Measurements from ENCODE around the gene FLVCR2. TPM values are rescaled to one million over a fixed set of nuclear protein-coding genes. Genes with fewer than 3 reads are reported as not detected.
A peak's percentile ranks its signal among the peaks of the same experiment; 100 is the strongest.

Gene FLVCR2
- polyA plus RNA-seq, 2 donors = 1.2 to 2.2 TPM

DNA sequence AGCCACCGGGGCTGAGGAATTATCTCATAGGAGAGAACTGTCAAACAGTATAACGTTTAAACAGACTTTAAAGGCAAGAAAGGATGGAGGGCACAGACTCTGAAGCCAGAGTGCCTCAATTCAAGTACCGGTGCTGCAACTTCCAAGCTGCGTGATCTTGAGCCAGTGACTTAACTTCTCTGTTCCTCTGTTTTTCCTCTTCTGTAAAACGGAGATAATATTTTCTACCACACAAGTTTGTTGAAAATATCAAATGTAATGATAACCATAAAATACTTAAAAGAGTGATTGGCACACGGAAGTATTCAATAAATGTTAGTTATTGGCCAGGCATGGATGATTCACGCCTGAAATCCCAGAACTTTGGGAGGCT is 38.0 kb upstream of the FLVCR2 start:
- no peaks in the 10 kb centered on the region for H3K9me3 ChIP-seq (ENCODE audit: control insufficient read depth in 2 of 2, insufficient read depth in 1 of 2, low read depth in 1 of 2, low read length in 1 of 2)
- H3K27ac ChIP-seq (ENCODE audit: low read depth in 2 of 2, low read length in 1 of 2) = no peak overlapping the region
- WGBS, 2 donors = 66 to 73% methylated on average over 7 of the region's 7 CpGs
- no peak overlapping the region for H3K4me3 ChIP-seq (ENCODE audit: low read depth in 1 of 2, low read length in 2 of 2)
- peaks cover 0 to 11% of the 10 kb centered on the region in 2 donors for H3K4me1 ChIP-seq (ENCODE audit: control insufficient read depth in 2 of 2, insufficient read depth in 2 of 2, low read length in 1 of 2)
- H3K27me3 ChIP-seq (ENCODE audit: control insufficient read depth in 1 of 2, insufficient read depth in 2 of 2, low read length in 2 of 2) = no peaks in the 10 kb centered on the region
- no peaks in the 10 kb centered on the region for H3K36me3 ChIP-seq (ENCODE audit: control insufficient read depth in 2 of 2, insufficient read depth in 2 of 2, low read length in 1 of 2)

GRCh38 chr14:75542588-75543091 is 35.8 kb upstream of the FLVCR2 start:
- WGBS, 2 donors = 21 to 33% methylated on average over 10 of the region's 10 CpGs
- no peaks in the 10 kb centered on the region for H3K36me3 ChIP-seq (ENCODE audit: control insufficient read depth in 2 of 2, insufficient read depth in 2 of 2, low read length in 1 of 2)
- no peak overlapping the region for H3K4me3 ChIP-seq (ENCODE audit: low read depth in 1 of 2, low read length in 2 of 2)
- peaks cover 0 to 11% of the 10 kb centered on the region in 2 donors for H3K4me1 ChIP-seq (ENCODE audit: control insufficient read depth in 2 of 2, insufficient read depth in 2 of 2, low read length in 1 of 2)
- H3K27ac ChIP-seq (ENCODE audit: low read depth in 2 of 2, low read length in 1 of 2) = peak overlapping the region; percentile 61 to 65
- no peaks in the 10 kb centered on the region for H3K9me3 ChIP-seq (ENCODE audit: control insufficient read depth in 2 of 2, insufficient read depth in 1 of 2, low read depth in 1 of 2, low read length in 1 of 2)
- H3K27me3 ChIP-seq (ENCODE audit: control insufficient read depth in 1 of 2, insufficient read depth in 2 of 2, low read length in 2 of 2) = no peaks in the 10 kb centered on the region

- Histone ChIP-seq H3K36me3 (ENCODE audit: control insufficient read depth in 2 of 2, insufficient read depth in 2 of 2, low read length in 1 of 2) (no peaks in the 10 kb centered on the region), H3K4me1 (ENCODE audit: control insufficient read depth in 2 of 2, insufficient read depth in 2 of 2, low read length in 1 of 2) (peaks cover 0 to 11% of the 10 kb centered on the region in 2 donors), H3K27me3 (ENCODE audit: control insufficient read depth in 1 of 2, insufficient read depth in 2 of 2, low read length in 2 of 2) (no peaks in the 10 kb centered on the region), H3K4me3 (ENCODE audit: low read depth in 1 of 2, low read length in 2 of 2) (no peak overlapping the region), H3K27ac (ENCODE audit: low read depth in 2 of 2, low read length in 1 of 2) (peak overlapping the region; percentile 61 to 65), H3K9me3 (ENCODE audit: control insufficient read depth in 2 of 2, insufficient read depth in 1 of 2, low read depth in 1 of 2, low read length in 1 of 2) (no peaks in the 10 kb centered on the region)
- 51 to 54% methylated on average over 4 of the region's 4 CpGs for WGBS, 2 donors
These were observed 35.2 kb upstream of the FLVCR2 start for GRCh38 chr14:75543253-75543652.

- Histone ChIP-seq H3K4me1 (ENCODE audit: control insufficient read depth in 2 of 2, insufficient read depth in 2 of 2, low read length in 1 of 2) (peaks cover 2 to 11% of the 10 kb centered on the region in 2 donors), H3K4me3 (ENCODE audit: low read depth in 1 of 2, low read length in 2 of 2) (no peak overlapping the region), H3K9me3 (ENCODE audit: control insufficient read depth in 2 of 2, insufficient read depth in 1 of 2, low read depth in 1 of 2, low read length in 1 of 2) (no peaks in the 10 kb centered on the region), H3K36me3 (ENCODE audit: control insufficient read depth in 2 of 2, insufficient read depth in 2 of 2, low read length in 1 of 2) (no peaks in the 10 kb centered on the region), H3K27me3 (ENCODE audit: control insufficient read depth in 1 of 2, insufficient read depth in 2 of 2, low read length in 2 of 2) (no peaks in the 10 kb centered on the region), H3K27ac (ENCODE audit: low read depth in 2 of 2, low read length in 1 of 2) (no peak overlapping the region)
- 85 to 88% methylated on average over 2 of the region's 2 CpGs for WGBS, 2 donors
These were observed 34.6 kb upstream of the FLVCR2 start for GRCh38 chr14:75543786-75544185.

GRCh38 chr14:75545907-75546306 is 32.5 kb upstream of the FLVCR2 start:
- H3K4me3 ChIP-seq (ENCODE audit: low read depth in 1 of 2, low read length in 2 of 2) = no peak overlapping the region
- WGBS, 2 donors = 80 to 82% methylated on average over 13 of the region's 13 CpGs
- no peaks in the 10 kb centered on the region for H3K27me3 ChIP-seq (ENCODE audit: control insufficient read depth in 1 of 2, insufficient read depth in 2 of 2, low read length in 2 of 2)

DNA sequence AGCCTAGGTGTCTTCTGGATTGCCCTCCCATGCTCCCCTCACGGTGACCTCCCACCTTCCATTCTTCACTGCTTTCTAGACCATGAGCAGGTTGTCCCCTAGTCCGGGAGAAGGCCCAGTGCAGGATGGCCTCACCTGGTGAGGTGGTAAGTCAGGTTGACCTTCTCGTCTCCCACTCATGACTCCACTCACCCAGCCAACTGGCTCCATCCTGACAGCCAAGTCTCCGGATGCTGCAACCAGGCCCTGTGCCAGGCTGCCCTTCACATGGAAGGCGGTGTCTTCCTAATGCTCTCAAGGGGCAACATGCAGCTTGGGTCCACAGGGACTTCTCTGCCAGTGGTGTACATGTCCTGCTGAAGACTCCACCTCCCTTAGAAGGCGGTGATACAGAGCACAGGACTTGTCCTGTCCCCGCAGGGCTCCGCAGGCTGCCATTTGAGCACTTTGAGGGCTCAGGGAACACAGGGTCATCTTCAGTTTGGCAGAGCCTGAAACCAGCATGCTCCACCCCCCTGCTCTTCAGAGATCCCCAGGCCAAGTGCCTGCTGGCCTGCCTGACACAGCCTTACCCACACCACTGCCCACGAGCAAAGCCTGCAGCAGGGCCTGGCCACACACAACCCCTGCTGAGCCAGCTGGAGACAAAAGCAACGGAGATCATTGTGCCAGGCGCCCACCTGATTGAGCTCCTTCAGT is 30.7 kb upstream of the FLVCR2 start:
- H3K4me3 ChIP-seq (ENCODE audit: low read depth in 1 of 2, low read length in 2 of 2) = no peak overlapping the region
- no peaks in the 10 kb centered on the region for H3K9me3 ChIP-seq (ENCODE audit: control insufficient read depth in 2 of 2, insufficient read depth in 1 of 2, low read depth in 1 of 2, low read length in 1 of 2)
- 88 to 92% methylated on average over 11 of the region's 11 CpGs for WGBS, 2 donors
- peaks cover 2 to 5% of the 10 kb centered on the region in 2 donors for H3K4me1 ChIP-seq (ENCODE audit: control insufficient read depth in 2 of 2, insufficient read depth in 2 of 2, low read length in 1 of 2)
- H3K36me3 ChIP-seq (ENCODE audit: control insufficient read depth in 2 of 2, insufficient read depth in 2 of 2, low read length in 1 of 2) = no peaks in the 10 kb centered on the region
- H3K27me3 ChIP-seq (ENCODE audit: control insufficient read depth in 1 of 2, insufficient read depth in 2 of 2, low read length in 2 of 2) = no peaks in the 10 kb centered on the region
- no peak overlapping the region for H3K27ac ChIP-seq (ENCODE audit: low read depth in 2 of 2, low read length in 1 of 2)

More at GRCh38 chr14:75545907-75546306, 32.5 kb upstream of the FLVCR2 start:
- Histone ChIP-seq H3K9me3 (ENCODE audit: control insufficient read depth in 2 of 2, insufficient read depth in 1 of 2, low read depth in 1 of 2, low read length in 1 of 2) (no peaks in the 10 kb centered on the region), H3K4me1 (ENCODE audit: control insufficient read depth in 2 of 2, insufficient read depth in 2 of 2, low read length in 1 of 2) (peaks cover 2 to 11% of the 10 kb centered on the region in 2 donors), H3K27ac (ENCODE audit: low read depth in 2 of 2, low read length in 1 of 2) (no peak overlapping the region), H3K36me3 (ENCODE audit: control insufficient read depth in 2 of 2, insufficient read depth in 2 of 2, low read length in 1 of 2) (no peaks in the 10 kb centered on the region)

- Histone ChIP-seq H3K4me1 (ENCODE audit: control insufficient read depth in 2 of 2, insufficient read depth in 2 of 2, low read length in 1 of 2) (peaks cover 0 to 2% of the 10 kb centered on the region in 2 donors), H3K4me3 (ENCODE audit: low read depth in 1 of 2, low read length in 2 of 2) (no peak overlapping the region), H3K36me3 (ENCODE audit: control insufficient read depth in 2 of 2, insufficient read depth in 2 of 2, low read length in 1 of 2) (no peaks in the 10 kb centered on the region), H3K27me3 (ENCODE audit: control insufficient read depth in 1 of 2, insufficient read depth in 2 of 2, low read length in 2 of 2) (no peaks in the 10 kb centered on the region), H3K9me3 (ENCODE audit: control insufficient read depth in 2 of 2, insufficient read depth in 1 of 2, low read depth in 1 of 2, low read length in 1 of 2) (no peaks in the 10 kb centered on the region), H3K27ac (ENCODE audit: low read depth in 2 of 2, low read length in 1 of 2) (no peak overlapping the region)
- WGBS, 2 donors = 48 to 54% methylated on average over 7 of the region's 7 CpGs
These were observed 29.9 kb upstream of the FLVCR2 start for GRCh38 chr14:75548544-75548943.

GRCh38 chr14:75549169-75549568 is 29.3 kb upstream of the FLVCR2 start:
- Histone ChIP-seq H3K36me3 (ENCODE audit: control insufficient read depth in 2 of 2, insufficient read depth in 2 of 2, low read length in 1 of 2) (no peaks in the 10 kb centered on the region), H3K4me1 (ENCODE audit: control insufficient read depth in 2 of 2, insufficient read depth in 2 of 2, low read length in 1 of 2) (peaks cover under 1 to 2% of the 10 kb centered on the region in 2 donors), H3K9me3 (ENCODE audit: control insufficient read depth in 2 of 2, insufficient read depth in 1 of 2, low read depth in 1 of 2, low read length in 1 of 2) (no peaks in the 10 kb centered on the region), H3K27ac (ENCODE audit: low read depth in 2 of 2, low read length in 1 of 2) (no peak overlapping the region), H3K4me3 (ENCODE audit: low read depth in 1 of 2, low read length in 2 of 2) (no peak overlapping the region), H3K27me3 (ENCODE audit: control insufficient read depth in 1 of 2, insufficient read depth in 2 of 2, low read length in 2 of 2) (no peaks in the 10 kb centered on the region)
- WGBS, 2 donors = 50 to 51% methylated on average over 5 of the region's 5 CpGs

GRCh38 chr14:75551021-75551420 is 27.4 kb upstream of the FLVCR2 start:
- H3K27me3 ChIP-seq (ENCODE audit: control insufficient read depth in 1 of 2, insufficient read depth in 2 of 2, low read length in 2 of 2) = no peaks in the 10 kb centered on the region
- peaks cover 2% of the 10 kb centered on the region in 2 donors for H3K4me1 ChIP-seq (ENCODE audit: control insufficient read depth in 2 of 2, insufficient read depth in 2 of 2, low read length in 1 of 2)
- 84 to 87% methylated on average over 7 of the region's 7 CpGs for WGBS, 2 donors
- H3K4me3 ChIP-seq (ENCODE audit: low read depth in 1 of 2, low read length in 2 of 2) = no peak overlapping the region
- H3K36me3 ChIP-seq (ENCODE audit: control insufficient read depth in 2 of 2, insufficient read depth in 2 of 2, low read length in 1 of 2) = no peaks in the 10 kb centered on the region
- H3K9me3 ChIP-seq (ENCODE audit: control insufficient read depth in 2 of 2, insufficient read depth in 1 of 2, low read depth in 1 of 2, low read length in 1 of 2) = no peaks in the 10 kb centered on the region
- no peak overlapping the region for H3K27ac ChIP-seq (ENCODE audit: low read depth in 2 of 2, low read length in 1 of 2)

DNA sequence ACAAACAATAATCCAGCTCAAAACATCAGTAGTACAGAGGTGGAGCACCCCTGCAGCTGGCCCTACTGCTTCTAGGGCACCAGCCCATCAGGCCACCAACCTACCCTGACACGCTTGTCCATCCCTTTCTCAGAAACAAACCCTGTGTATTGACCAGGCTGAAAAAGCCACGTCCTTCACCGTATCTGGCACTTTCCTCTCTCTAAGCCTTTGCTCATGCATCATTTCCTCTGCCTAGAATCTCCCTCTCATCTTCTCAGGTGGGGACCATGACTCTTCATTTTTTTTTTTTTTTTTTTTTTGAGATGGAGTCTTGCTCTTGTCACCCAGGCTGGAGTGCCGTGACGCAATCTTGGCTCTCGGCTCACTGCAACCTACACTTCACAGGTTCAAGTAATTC is 25.3 kb upstream of the FLVCR2 start:
- Histone ChIP-seq H3K9me3 (ENCODE audit: control insufficient read depth in 2 of 2, insufficient read depth in 1 of 2, low read depth in 1 of 2, low read length in 1 of 2) (no peaks in the 10 kb centered on the region), H3K27me3 (ENCODE audit: control insufficient read depth in 1 of 2, insufficient read depth in 2 of 2, low read length in 2 of 2) (no peaks in the 10 kb centered on the region), H3K4me3 (ENCODE audit: low read depth in 1 of 2, low read length in 2 of 2) (no peak overlapping the region), H3K36me3 (ENCODE audit: control insufficient read depth in 2 of 2, insufficient read depth in 2 of 2, low read length in 1 of 2) (no peaks in the 10 kb centered on the region), H3K27ac (ENCODE audit: low read depth in 2 of 2, low read length in 1 of 2) (no peak overlapping the region), H3K4me1 (ENCODE audit: control insufficient read depth in 2 of 2, insufficient read depth in 2 of 2, low read length in 1 of 2) (peaks cover 2% of the 10 kb centered on the region in 2 donors)
- 94 to 95% methylated on average over 6 of the region's 6 CpGs for WGBS, 2 donors

Measured in esophagus (tissue), 2 donors.